GM12878 (cell line): ENCODE data around the gene THBS1. TPM values are rescaled to one million over a fixed set of nuclear protein-coding genes. Genes with fewer than 3 reads are reported as not detected.

Experiments
- ATAC-seq: fragments of 200-7000 bp; cut with Tn5 transposase; 3 replicates; pipeline ENCODE4 v1.9.1; 2020; ENCODE audit warnings: mild to moderate bottlenecking, moderate library complexity
- BruUV-seq: library from RNA; stranded (reverse); fragments of 400-500 nt; replicated peaks from 2 replicates; lab custom pipeline; 2021; lab: Mats Ljungman, UMichigan
- CTCF ChIA-PET: fragments of 300-600 bp; sonication (Branson Sonifier 250); formaldehyde crosslinking; extraction: SDS; loops from one replicate; lab custom pipeline; 2021; ENCODE audit warnings: inconsistent platforms; lab: Yijun Ruan, JAX
- POLR2A ChIA-PET: fragments of 350-600 bp; formaldehyde crosslinking; extraction: SDS; loops from one replicate; lab custom pipeline; 2021; ENCODE audit warnings: inconsistent platforms; lab: Charles Lee
- RAD21 ChIA-PET: fragments of 300-600 bp; sonication (Branson Sonifier 250); formaldehyde crosslinking; loops from one replicate; lab custom pipeline; 2023; ENCODE audit warnings: antibody characterized with exemption; ENCODE audit not compliant: unreplicated experiment; lab: Charles Lee
- SMC1A ChIA-PET: fragments of 300-600 bp; sonication (Branson Sonifier 250); formaldehyde crosslinking; loops from one replicate; lab custom pipeline; 2023; ENCODE audit not compliant: unreplicated experiment, uncharacterized antibody; lab: Charles Lee
- DNase-seq: peaks from one replicate; pipeline ENCODE4 v3.0.0-alpha.2; 2011; ENCODE audit warnings: low read depth, low spot score
- FAIRE-seq: peaks from 3 replicates; lab custom pipeline; 2011; peaks lifted over from hg19 to GRCh38; lab: Jason Lieb, UNC
- H2AFZ ChIP-seq: 2 replicates; pipeline ENCODE4 v1.6.0; 2011; ENCODE audit warnings: low read depth, low read length, control low read depth; ENCODE audit not compliant: control insufficient read depth
- H3K27ac ChIP-seq: 2 replicates; pipeline ENCODE4 v1.5.1; 2011; ENCODE audit warnings: control low read depth; ENCODE audit not compliant: control insufficient read depth, insufficient read depth
- H3K27me3 ChIP-seq, 2 experiments: replicated peaks in 1 of 2; 2 replicates each; pipeline versions ENCODE4 v1.6.0 to v1.6.1; 2011; ENCODE audit warnings: low read length in 1 of 2; ENCODE audit not compliant: control insufficient read depth in 2 of 2, insufficient read depth in 2 of 2
- H3K36me3 ChIP-seq, 2 experiments: 2 replicates each; pipeline ENCODE4 v1.5.1; 2011; ENCODE audit warnings: low read length in 1 of 2; ENCODE audit not compliant: control insufficient read depth in 2 of 2, insufficient read depth in 2 of 2
- H3K4me1 ChIP-seq: 2 replicates; pipeline ENCODE4 v1.6.1; 2011; ENCODE audit warnings: mild to moderate bottlenecking, low read length, moderate library complexity, mixed read lengths; ENCODE audit not compliant: control insufficient read depth, insufficient read depth
- H3K4me2 ChIP-seq: 2 replicates; pipeline ENCODE4 v1.6.0; 2011; ENCODE audit warnings: control low read depth; ENCODE audit not compliant: control insufficient read depth, insufficient read depth
- H3K4me3 ChIP-seq: fragments of 200-600 bp; sonication (generic); 2 replicates; pipeline ENCODE4 v1.5.1; 2016
- H3K79me2 ChIP-seq: 2 replicates; pipeline ENCODE4 v1.6.0; 2011; ENCODE audit warnings: low read length; ENCODE audit not compliant: control insufficient read depth, insufficient read depth
- H3K9ac ChIP-seq: 2 replicates; pipeline ENCODE4 v1.8.0; 2011; ENCODE audit warnings: low read length, control low read depth, mixed read lengths; ENCODE audit not compliant: control insufficient read depth, insufficient read depth
- H3K9me3 ChIP-seq: replicated peaks from 3 replicates; pipeline ENCODE4 v1.5.1; 2011; ENCODE audit warnings: mild to moderate bottlenecking, low read length; ENCODE audit not compliant: control insufficient read depth, insufficient read depth
- H4K20me1 ChIP-seq: 2 replicates; pipeline ENCODE4 v1.6.0; 2011; ENCODE audit not compliant: control insufficient read depth, insufficient read depth
- EGR1 ChIP-seq, 2 experiments: IDR thresholded peaks; 1 replicate in 1 of 2; 2 replicates in 1 of 2; pipeline ENCODE4 v1.6.1; 2011 to 2012; ENCODE audit warnings: low read depth in 2 of 2, low read length in 2 of 2, borderline replicate concordance in 1 of 2, mild to moderate bottlenecking in 1 of 2, moderate library complexity in 1 of 2
- ETV6 ChIP-seq, 2 experiments: fragments of 450-650 bp in 1 of 2; IDR thresholded peaks in 1 of 2; conservative IDR thresholded peaks in 1 of 2; 2 replicates each; pipeline ENCODE4 v1.6.1; 2014; ENCODE audit warnings: antibody characterized with exemption in 1 of 2, borderline replicate concordance in 1 of 2, low read depth in 1 of 2, mild to moderate bottlenecking in 1 of 2, moderate library complexity in 1 of 2
- PML ChIP-seq: IDR thresholded peaks from 2 replicates; pipeline ENCODE4 v1.6.1; 2012; ENCODE audit warnings: low read length, inconsistent platforms
- RAD21 ChIP-seq: IDR thresholded peaks from 2 replicates; pipeline ENCODE4 v1.6.1; 2011; ENCODE audit warnings: mild to moderate bottlenecking, low read depth, low read length, moderate library complexity; ENCODE audit not compliant: insufficient read depth
- RB1 ChIP-seq: fragments of 450-650 bp; formaldehyde crosslinking; IDR thresholded peaks from 2 replicates; pipeline ENCODE4 v1.6.1; 2017; ENCODE audit warnings: mild to moderate bottlenecking, borderline replicate concordance
- ZBED1 ChIP-seq: IDR thresholded peaks from 2 replicates; pipeline ENCODE4 v1.6.1; 2016; ENCODE audit warnings: borderline replicate concordance
- WGBS: methylation state at CpG from one replicate; pipeline ENCODE4 v1.1.6; 2016; ENCODE audit warnings: low lambda C conversion rate; ENCODE audit not compliant: insufficient replicate concordance, insufficient coverage; ENCODE audit errors: missing lambda C conversion rate; 5-methylcytosine and 5-hydroxymethylcytosine counted together
- in situ Hi-C: fragments of 300-500 bp; cut with MboI; formaldehyde crosslinking; loops from 9 replicates; pipeline ENCODE4 v1.14.3; 2018; ENCODE audit warnings: mixed read lengths
- intact Hi-C: fragments of 100-400 bp; cut with micrococcal nuclease; formaldehyde crosslinking; loops from one replicate; pipeline ENCODE4 v1.14.2; 2022; ENCODE audit not compliant: unreplicated experiment
- polyA plus RNA-seq, 11 experiments: library from polyadenylated mRNA; depleted of rRNA in 4 of 11; unstranded in 6 of 11; stranded (reverse) in 5 of 11; fragments of >200 nt; fragmentation: Nextera tagmentation in 4 of 11; fragmentation: Illumina TruSeq in 1 of 11; extraction: Ambion mirVana in 4 of 11; extraction: Trizol in 1 of 11; gene quantifications; 1 replicate in 1 of 11; 2 replicates in 10 of 11; pipeline versions ENCODE4 v1.2.1 to v1.2.3, GENCODE V29; 2011 to 2016; ENCODE audit warnings: inconsistent platforms in 2 of 11, missing spikeins in 2 of 11, low read depth in 1 of 11
- total RNA-seq, 4 experiments: library from RNA; depleted of rRNA in 3 of 4; stranded (reverse); fragments of >200 nt in 3 of 4; fragmentation: Illumina TruSeq in 1 of 4; extraction: Trizol in 1 of 4; gene quantifications; 2 replicates each; pipeline versions ENCODE4 v1.2.1 to v1.2.3, GENCODE V29; 2013 to 2021
- TF ChIP-seq, protein P1 (sequence below): IDR thresholded peaks from 2 replicates; pipeline ENCODE4 v1.6.1; 2012; ENCODE audit warnings: low read depth, low read length, improper control_type of control experiment
- TF ChIP-seq, protein P2 (sequence below): IDR thresholded peaks from 2 replicates; pipeline ENCODE4 v1.6.1; 2011; ENCODE audit warnings: borderline replicate concordance, low read depth, mild to moderate bottlenecking, moderate library complexity, low read length; ENCODE audit not compliant: insufficient read depth, poor library complexity, severe bottlenecking

Gene THBS1
- total and polyA plus RNA-seq, 10 of the 15 experiments (the other 5 are each of a cell fraction or from before 2014, with no cell fraction given): under 0.01 to 1.5 (median 0.23) TPM; not detected in 3

DNA sequence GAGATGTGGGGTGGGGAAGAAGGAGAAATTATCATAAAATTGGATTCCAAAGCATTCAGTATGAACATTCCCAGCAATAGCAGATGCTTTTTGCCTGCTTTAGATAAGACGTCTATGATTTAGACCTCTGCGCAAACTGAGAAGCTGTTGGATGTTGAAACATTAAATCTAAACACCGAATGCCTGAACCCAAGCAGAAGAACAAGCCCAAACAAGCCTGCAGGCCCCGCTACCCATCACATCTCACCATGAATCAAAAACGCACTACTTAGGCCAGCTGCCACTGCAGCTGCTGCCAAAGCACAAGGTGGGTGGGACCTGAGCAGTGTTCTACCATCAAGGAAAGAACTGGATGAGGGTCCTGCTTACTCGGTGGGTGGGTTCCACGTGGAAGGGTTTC lies 24.4 kb upstream of the THBS1 start:
- CTCF ChIA-PET: no interaction called here
- Histone ChIP-seq H3K27ac (no peak overlapping the region), H3K4me2 (no peak overlapping the region), H4K20me1 (no peaks in the 10 kb centered on the region), H3K9ac (no peak overlapping the region), H3K36me3 (no peaks in the 10 kb centered on the region), H3K79me2 (no peaks in the 10 kb centered on the region), H3K4me1 (peaks cover 20% of the 10 kb centered on the region), H3K4me3 (no peak overlapping the region), H3K27me3 (no peaks in the 10 kb centered on the region), H3K9me3 (no peaks in the 10 kb centered on the region), H2AFZ (no peak overlapping the region)
- FAIRE-seq (no peak), ATAC-seq (no peak), DNase-seq (no peak)
- POLR2A ChIA-PET: no interaction called here
- SMC1A ChIA-PET: interaction anchor here (2.1 kb wide), 1 partner anchor 22 kb away, joined by 5 read pairs; no protein-coding TSS in a partner anchor
- TF ChIP-seq EGR1 (IDR thresholded peaks at IDR 0.05; ENCODE audit: borderline replicate concordance in 1 of 2, low read depth in 2 of 2, low read length in 2 of 2) (no peak), ZBED1 (no peak), PML (no peak), ETV6 (conservative IDR thresholded peaks at IDR 0.05 in 1 of 2, IDR thresholded peaks at IDR 0.05 in 1 of 2; ENCODE audit: borderline replicate concordance in 1 of 2, low read depth in 1 of 2) (no peak), RAD21 (no peak), RB1 (no peak)
- TF ChIP-seq, protein P1, sequence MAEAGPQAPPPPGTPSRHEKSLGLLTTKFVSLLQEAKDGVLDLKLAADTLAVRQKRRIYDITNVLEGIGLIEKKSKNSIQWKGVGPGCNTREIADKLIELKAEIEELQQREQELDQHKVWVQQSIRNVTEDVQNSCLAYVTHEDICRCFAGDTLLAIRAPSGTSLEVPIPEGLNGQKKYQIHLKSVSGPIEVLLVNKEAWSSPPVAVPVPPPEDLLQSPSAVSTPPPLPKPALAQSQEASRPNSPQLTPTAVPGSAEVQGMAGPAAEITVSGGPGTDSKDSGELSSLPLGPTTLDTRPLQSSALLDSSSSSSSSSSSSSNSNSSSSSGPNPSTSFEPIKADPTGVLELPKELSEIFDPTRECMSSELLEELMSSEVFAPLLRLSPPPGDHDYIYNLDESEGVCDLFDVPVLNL: no peak
- TF ChIP-seq, protein P2, sequence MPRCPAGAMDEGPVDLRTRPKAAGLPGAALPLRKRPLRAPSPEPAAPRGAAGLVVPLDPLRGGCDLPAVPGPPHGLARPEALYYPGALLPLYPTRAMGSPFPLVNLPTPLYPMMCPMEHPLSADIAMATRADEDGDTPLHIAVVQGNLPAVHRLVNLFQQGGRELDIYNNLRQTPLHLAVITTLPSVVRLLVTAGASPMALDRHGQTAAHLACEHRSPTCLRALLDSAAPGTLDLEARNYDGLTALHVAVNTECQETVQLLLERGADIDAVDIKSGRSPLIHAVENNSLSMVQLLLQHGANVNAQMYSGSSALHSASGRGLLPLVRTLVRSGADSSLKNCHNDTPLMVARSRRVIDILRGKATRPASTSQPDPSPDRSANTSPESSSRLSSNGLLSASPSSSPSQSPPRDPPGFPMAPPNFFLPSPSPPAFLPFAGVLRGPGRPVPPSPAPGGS: no peak
- intact Hi-C loops (no loop called here), in situ Hi-C loops (no loop called here)
- BruUV-seq: no TSS peak
- 55% methylated on average over 7 of the region's 7 CpGs for WGBS
- RAD21 ChIA-PET: no interaction called here
